Measurements from ENCODE around the gene NCAPG.

- no peak for TF ChIP-seq CTCF (IDR thresholded peaks at IDR 0.05; ENCODE audit: insufficient read depth, low read length)
- TF ChIP-seq POLR2AphosphoS5 (IDR thresholded peaks at IDR 0.05; ENCODE audit: low read depth), result no peak
- TF ChIP-seq REST (IDR thresholded peaks at IDR 0.05; ENCODE audit: insufficient replicate concordance, low read depth), result no peak
These were observed 5.4 kb downstream of the NCAPG start for GRCh38 chr4:17816142-17816541.

Measured in HL-60 (cell line).